ENCODE measurements around the gene OR10A4.

Gene OR10A4

DNA sequence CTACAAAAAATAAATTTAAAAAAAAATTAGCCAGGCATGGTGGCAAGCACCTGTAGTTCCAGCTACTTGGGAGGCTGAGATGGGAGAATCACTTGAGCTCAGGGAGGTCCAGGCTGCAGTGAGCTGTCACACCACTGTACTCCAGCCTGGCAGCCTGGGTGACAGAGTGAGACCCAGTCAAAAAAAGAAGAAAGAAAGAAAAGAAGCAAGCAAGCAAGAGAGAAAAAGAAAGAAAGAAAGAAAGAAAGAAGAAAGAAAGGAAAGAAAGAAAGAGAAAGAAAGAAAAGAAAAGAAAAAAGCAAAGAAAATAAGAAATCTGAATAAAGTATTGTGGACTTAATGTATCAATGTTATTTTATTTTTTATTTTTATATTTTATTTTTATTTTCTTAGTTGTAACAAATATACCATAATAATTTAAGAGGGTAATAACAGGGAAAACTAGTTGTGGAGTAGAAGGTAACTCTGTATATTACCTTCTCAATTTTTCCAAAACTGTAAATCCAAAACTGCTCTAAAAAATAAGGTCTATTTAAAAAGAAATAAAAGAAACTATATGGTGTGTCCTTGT lies 48.7 kb downstream of the OR10A4 start:
- Histone ChIP-seq H3K36me3 (ENCODE audit: control insufficient read depth, insufficient read depth, low read length) (no peaks in the 10 kb centered on the region), H3K4me3 (ENCODE audit: insufficient read depth, low read depth, low read length) (no peak overlapping the region), H3K27me3 (ENCODE audit: control insufficient read depth, insufficient read depth, low read length, poor library complexity, severe bottlenecking) (peaks cover 6% of the 10 kb centered on the region), H3K9me3 (ENCODE audit: control insufficient read depth, low read length) (no peaks in the 10 kb centered on the region), H3K4me1 (ENCODE audit: control insufficient read depth, insufficient read depth, low read length) (peaks cover 4% of the 10 kb centered on the region), H3K27ac (ENCODE audit: insufficient read depth, low read depth, low read length, poor library complexity, severe bottlenecking) (no peak overlapping the region)

DNA sequence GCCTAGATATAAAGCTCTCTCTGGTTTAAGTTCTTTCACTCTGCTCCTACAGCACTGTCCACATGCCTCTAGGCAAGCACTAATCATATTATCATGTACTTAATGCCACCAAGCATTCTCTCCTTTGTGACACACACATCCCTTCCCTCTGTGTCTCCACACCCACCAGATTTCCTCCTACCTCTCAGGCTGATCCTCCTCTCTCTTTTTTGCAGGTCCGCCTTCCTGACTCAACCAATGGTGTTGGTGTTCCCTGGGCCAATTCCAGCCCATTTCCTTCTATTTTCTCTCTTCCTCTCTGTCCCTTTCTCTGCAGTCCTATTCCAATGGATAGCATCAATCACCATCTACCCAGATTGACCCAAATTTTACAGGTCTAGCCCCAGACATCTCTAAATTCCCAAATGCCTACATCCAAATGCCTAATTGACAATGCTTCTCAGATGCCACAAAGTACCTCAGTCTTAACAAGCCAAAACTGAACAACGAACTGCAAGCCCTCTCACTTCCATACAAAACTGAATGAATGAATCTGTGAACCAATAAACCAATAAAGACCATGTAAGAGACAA lies 49.3 kb downstream of the OR10A4 start:
- H3K9me3 ChIP-seq (ENCODE audit: control insufficient read depth, low read length), result no peaks in the 10 kb centered on the region
- peak overlapping the region; percentile 44 for H3K27ac ChIP-seq (ENCODE audit: insufficient read depth, low read depth, low read length, poor library complexity, severe bottlenecking)
- WGBS, 2 experiments, result 55 to 63% methylated on average over 2 of the region's 2 CpGs

DNA sequence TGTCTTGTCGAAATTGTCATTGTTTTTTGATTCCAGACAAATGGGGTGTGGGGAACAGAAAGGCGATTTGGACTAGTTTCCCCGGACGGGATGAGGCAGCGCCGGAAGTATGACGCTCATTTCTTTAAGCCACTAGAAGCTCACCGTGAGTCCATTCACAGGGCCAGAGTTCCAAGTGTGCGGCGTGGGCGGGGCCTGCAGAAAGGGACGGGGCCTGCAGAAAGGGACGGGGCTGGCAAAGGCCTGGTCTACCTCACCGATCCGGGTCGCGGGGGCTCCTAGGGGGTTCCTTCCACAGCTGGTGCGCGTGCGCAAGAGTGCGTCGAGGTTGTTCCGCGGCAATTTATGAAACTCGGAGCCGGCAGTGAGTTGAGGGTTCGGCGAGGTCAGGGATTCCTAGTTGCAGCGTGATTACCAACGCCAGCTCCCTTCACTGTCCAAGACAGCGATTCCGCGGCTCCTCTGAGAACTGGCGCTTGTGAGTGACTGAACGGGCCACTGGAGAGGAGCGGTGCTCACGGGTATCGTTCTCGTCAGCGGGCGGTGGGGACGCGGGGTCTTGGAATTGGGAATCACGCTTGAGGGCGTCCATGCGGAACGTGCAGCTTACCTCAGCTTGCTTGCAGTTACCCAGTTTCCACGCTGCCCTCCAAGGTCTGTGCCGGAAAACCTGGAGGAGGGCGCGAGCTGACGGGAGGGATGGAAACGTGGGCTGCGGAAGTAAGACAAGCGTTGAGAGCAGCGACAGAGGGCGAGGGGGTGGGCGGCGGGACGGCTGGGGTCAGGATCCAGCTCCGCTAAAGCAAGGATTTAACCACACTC lies 50.0 kb downstream of the OR10A4 start, which contains the start of gene ZNF215:
Gene ZNF215 (plus strand): TSS at position 219 of the 822 bp plus-strand sequence. CDS start 5,847 bp downstream, outside the sequence.
- H3K4me3 ChIP-seq (ENCODE audit: insufficient read depth, low read depth, low read length), result peak within 1 kb of the TSS; percentile 69
- peak within 1 kb of the TSS; percentile 44 for H3K27ac ChIP-seq (ENCODE audit: insufficient read depth, low read depth, low read length, poor library complexity, severe bottlenecking)
- H3K36me3 ChIP-seq (ENCODE audit: control insufficient read depth, insufficient read depth, low read length), result no peaks in the 10 kb centered on the region
- peaks cover 6% of the 10 kb centered on the region for H3K27me3 ChIP-seq (ENCODE audit: control insufficient read depth, insufficient read depth, low read length, poor library complexity, severe bottlenecking)
- 1% methylated on average over 61 of the region's 61 CpGs for WGBS, 2 experiments
- H3K9me3 ChIP-seq (ENCODE audit: control insufficient read depth, low read length), result no peaks in the 10 kb centered on the region
- H3K4me1 ChIP-seq (ENCODE audit: control insufficient read depth, insufficient read depth, low read length), result peaks cover 4% of the 10 kb centered on the region

More for the DNA sequence above, 49.3 kb downstream of the OR10A4 start:
- peaks cover 6% of the 10 kb centered on the region for H3K27me3 ChIP-seq (ENCODE audit: control insufficient read depth, insufficient read depth, low read length, poor library complexity, severe bottlenecking)
- H3K4me3 ChIP-seq (ENCODE audit: insufficient read depth, low read depth, low read length), result peak overlapping the region; percentile 69
- H3K4me1 ChIP-seq (ENCODE audit: control insufficient read depth, insufficient read depth, low read length), result peaks cover 4% of the 10 kb centered on the region
- H3K36me3 ChIP-seq (ENCODE audit: control insufficient read depth, insufficient read depth, low read length), result no peaks in the 10 kb centered on the region

DNA sequence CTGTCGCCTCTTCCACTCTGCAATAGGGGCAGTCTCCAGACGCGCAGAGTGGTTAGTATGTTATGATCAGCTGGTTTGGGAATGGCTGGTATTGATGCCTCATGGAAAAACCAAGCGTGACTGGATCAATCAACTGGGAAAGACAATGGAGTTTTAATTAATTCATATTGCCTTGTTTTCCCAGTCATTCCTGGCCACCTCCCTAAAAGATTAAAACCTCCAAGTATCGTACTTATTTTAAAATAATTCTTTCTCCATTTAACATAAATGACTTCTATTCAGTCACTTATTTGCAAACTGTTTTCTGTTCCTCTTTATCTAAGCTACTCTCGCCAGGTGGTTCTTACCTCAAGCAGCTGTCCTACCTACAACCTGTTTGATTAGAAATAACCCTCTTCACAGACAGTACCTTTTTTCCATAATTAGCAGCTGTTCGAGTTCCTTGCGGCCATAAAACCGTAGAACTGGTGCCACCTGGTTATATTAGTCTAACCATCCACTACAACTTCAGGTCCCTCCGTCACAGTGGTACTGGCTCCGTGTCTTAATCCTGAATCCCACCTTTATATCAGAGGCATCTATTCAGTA lies 50.7 kb downstream of the OR10A4 start:
- H3K9me3 ChIP-seq (ENCODE audit: control insufficient read depth, low read length), result no peaks in the 10 kb centered on the region
- H3K36me3 ChIP-seq (ENCODE audit: control insufficient read depth, insufficient read depth, low read length), result no peaks in the 10 kb centered on the region
- H3K27me3 ChIP-seq (ENCODE audit: control insufficient read depth, insufficient read depth, low read length, poor library complexity, severe bottlenecking), result peaks cover 6% of the 10 kb centered on the region
- 26 to 37% methylated on average over 10 to 11 of the region's 11 CpGs for WGBS, 2 experiments
- peak overlapping the region; percentile 69 for H3K4me3 ChIP-seq (ENCODE audit: insufficient read depth, low read depth, low read length)
- H3K27ac ChIP-seq (ENCODE audit: insufficient read depth, low read depth, low read length, poor library complexity, severe bottlenecking), result no peak overlapping the region
- H3K4me1 ChIP-seq (ENCODE audit: control insufficient read depth, insufficient read depth, low read length), result peaks cover 4% of the 10 kb centered on the region

All from ectodermal cell (in vitro differentiated cells).